Measurements from ENCODE around the gene PVALB. TPM values are rescaled to one million over a fixed set of nuclear protein-coding genes. Genes with fewer than 3 reads are reported as not detected.

PVALB gene
- total and polyA plus RNA-seq, 2 of the 4 experiments (the other 2 are of a cell fraction) = not detected

DNA sequence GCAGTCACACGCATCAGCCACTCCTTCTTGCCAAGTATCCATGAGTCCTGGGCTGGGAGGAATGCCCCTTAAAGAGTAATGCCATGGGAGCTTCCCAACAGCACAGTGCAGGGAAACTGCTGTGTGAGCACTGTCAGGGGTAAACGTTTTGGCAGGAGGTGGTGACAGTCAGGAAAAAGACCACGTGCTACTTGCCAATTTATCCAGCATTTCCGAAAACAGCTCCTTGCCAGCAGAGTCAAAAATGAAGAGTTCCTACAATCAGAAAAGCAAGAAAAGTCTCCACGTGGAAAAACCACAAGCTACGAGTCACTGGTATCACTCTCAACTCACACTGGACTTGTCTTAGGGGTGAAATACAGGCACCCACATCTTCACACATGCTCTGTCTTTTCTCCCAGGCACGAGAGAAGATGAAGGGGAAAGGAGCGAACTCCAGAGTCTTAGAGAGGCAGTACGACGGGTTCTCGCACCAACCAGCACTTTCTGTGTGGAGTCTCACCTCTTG is 50.8 kb downstream of the PVALB start:
- H2AK9ac ChIP-seq (replicated peaks; ENCODE audit: low read depth, low read length, poor library complexity) = peak overlapping the region; percentile 35
- H3K4ac ChIP-seq (ENCODE audit: low read depth, low read length) = no peak overlapping the region
- ChIA-PET CTCF (no interaction called here), POLR2A (ENCODE audit: unreplicated experiment) (no interaction called here)
- no peak overlapping the region for H2BK120ac ChIP-seq (ENCODE audit: low read depth, low read length)
- H2AK5ac ChIP-seq (ENCODE audit: low read depth, low read length) = no peak overlapping the region
- H4K20me1 ChIP-seq (ENCODE audit: insufficient read depth, low read length) = no peaks in the 10 kb centered on the region; the same call in 1 of the 2 replicates
- no peak overlapping the region for H3K56ac ChIP-seq (ENCODE audit: extremely low read depth, insufficient read depth, low read length)
- no peak overlapping the region for H3K23ac ChIP-seq (ENCODE audit: low read depth, low read length)
- peaks cover 8% of the 10 kb centered on the region; the same call in 1 of the 2 replicates for H3K4me1 ChIP-seq (ENCODE audit: control insufficient read depth, insufficient read depth, low read length)
- no peak overlapping the region for H2BK20ac ChIP-seq (ENCODE audit: low read depth, low read length)
- H3K9me1 ChIP-seq (ENCODE audit: insufficient read depth, low read length) = peaks cover 8% of the 10 kb centered on the region
- ATAC-seq (ENCODE audit: low read depth) (peak; percentile 28; the same call in 1 of the 2 replicates), DNase-seq (peak; percentile 59)
- H2AFZ ChIP-seq (replicated peaks; ENCODE audit: low read length, poor library complexity) = no peak overlapping the region
- no peaks in the 10 kb centered on the region for H3K27me3 ChIP-seq (ENCODE audit: control insufficient read depth, insufficient read depth, low read length)
- TF ChIP-seq CHD1 (IDR thresholded peaks at IDR 0.05; ENCODE audit: low read depth, low read length) = no peak
- TF ChIP-seq BHLHE40 (IDR thresholded peaks at IDR 0.05; ENCODE audit: low read depth, low read length) = peak; percentile 22; the same call in 1 of the 2 replicates
- peak; percentile 34; the same call in 1 of the 2 replicates for TF ChIP-seq MXI1 (IDR thresholded peaks at IDR 0.05; ENCODE audit: borderline replicate concordance, low read depth, low read length)
- TF ChIP-seq SMC3 (IDR thresholded peaks at IDR 0.05; ENCODE audit: low read depth, low read length) = no peak
- 79% methylated on average over 4 of the region's 11 CpGs; no CpG with 5 or more reads in 1 of the 2 experiments for WGBS, 2 experiments (ENCODE audit: extremely low coverage in 2 of 2, insufficient read length in 1 of 2)
- peaks cover 17% of the 10 kb centered on the region for H3K36me3 ChIP-seq (ENCODE audit: control insufficient read depth, insufficient read depth, low read length)
- intact Hi-C loops (cut with micrococcal nuclease) = no loop called here
- dilution Hi-C loops (cut with HindIII; ENCODE audit: low sequenced_read_pairs, unreplicated experiment) = no loop called here
- H3K9me3 ChIP-seq (ENCODE audit: control insufficient read depth, insufficient read depth, low read length) = no peaks in the 10 kb centered on the region
- H3K4me3 ChIP-seq (ENCODE audit: insufficient read depth, low read depth, low read length) = no peak overlapping the region
- no TSS peak for BruUV-seq (replicated peaks)
- no peak overlapping the region for H2BK5ac ChIP-seq (ENCODE audit: low read depth, low read length, poor library complexity, severe bottlenecking)
- H4K8ac ChIP-seq (ENCODE audit: low read depth in 2 of 2, low read length in 2 of 2) = no peak overlapping the region
- no peak overlapping the region for H3K27ac ChIP-seq (ENCODE audit: insufficient read depth, low read length)
- no peak overlapping the region for H2BK15ac ChIP-seq (ENCODE audit: low read depth, low read length)
- H3K14ac ChIP-seq (replicated peaks; ENCODE audit: low read depth, low read length) = no peak overlapping the region
- no peak overlapping the region for H4K5ac ChIP-seq (ENCODE audit: low read depth, low read length)
- no peak overlapping the region for H4K91ac ChIP-seq (ENCODE audit: insufficient read depth, low read depth, low read length)
- 0 out of 4 replicates have a peak, but pooled peaks cover 0 to 2% of the 10 kb centered on the region in 2 experiments for H3K79me1 ChIP-seq (ENCODE audit: low read depth in 1 of 2, low read length in 2 of 2)
- no peak overlapping the region for H3K4me2 ChIP-seq (ENCODE audit: low read depth, low read length)
- H3K18ac ChIP-seq (ENCODE audit: low read depth, low read length) = no peak overlapping the region
- H3K9ac ChIP-seq (ENCODE audit: low read depth, low read length) = no peak overlapping the region
- in situ Hi-C loops (cut with MboI; ENCODE audit: low sequenced_read_pairs) = no loop called here
